Osteocyte (in vitro differentiated cells): ENCODE results near the gene TBX2. TPM values are rescaled to one million over a fixed set of nuclear protein-coding genes. Genes with fewer than 3 reads are reported as not detected.
A peak's percentile ranks its signal among the peaks of the same experiment; 100 is the strongest.
"Not testable (repeated sequence)": the region's sequence is repeated elsewhere in the genome, so short reads cannot be mapped to it uniquely, and the experiment has no call there.

Experiments
- DNase-seq: peaks from one replicate; pipeline ENCODE4 v3.0.0; 2021; ENCODE audit warnings: mixed read lengths; ENCODE audit not compliant: unreplicated experiment; ENCODE audit errors: extremely low spot score
- H3K27ac Mint-ChIP-seq: one replicate; pipeline ENCODE4 v1.8.0; 2021; ENCODE audit warnings: mild to moderate bottlenecking, mixed read lengths; ENCODE audit not compliant: unreplicated experiment
- H3K27me3 Mint-ChIP-seq: one replicate; pipeline ENCODE4 v1.8.0; 2021; ENCODE audit warnings: mixed read lengths; ENCODE audit not compliant: unreplicated experiment
- H3K36me3 Mint-ChIP-seq: one replicate; pipeline ENCODE4 v1.8.0; 2021; ENCODE audit warnings: mixed read lengths; ENCODE audit not compliant: unreplicated experiment
- H3K4me1 Mint-ChIP-seq: one replicate; pipeline ENCODE4 v1.8.0; 2021; ENCODE audit warnings: mixed read lengths; ENCODE audit not compliant: unreplicated experiment
- H3K4me3 Mint-ChIP-seq: one replicate; pipeline ENCODE4 v1.8.0; 2021; ENCODE audit warnings: mild to moderate bottlenecking, moderate library complexity, mixed read lengths; ENCODE audit not compliant: unreplicated experiment
- H3K9me3 Mint-ChIP-seq: one replicate; pipeline ENCODE4 v1.8.0; 2021; ENCODE audit warnings: mixed read lengths; ENCODE audit not compliant: unreplicated experiment
- total RNA-seq: library from RNA; stranded (reverse); gene quantifications from 2 replicates; pipeline ENCODE4 v1.2.1, GENCODE V29; 2021
- TF ChIP-seq, protein P1 (sequence below): fragments of 200-600 bp; sonication (generic); IDR thresholded peaks from 2 replicates; pipeline ENCODE4 v1.5.0; 2021; ENCODE audit warnings: antibody characterized with exemption, mild to moderate bottlenecking, moderate library complexity

TBX2 gene
- total RNA-seq, 1 donor from 2014 or later, result 25.9 TPM

DNA sequence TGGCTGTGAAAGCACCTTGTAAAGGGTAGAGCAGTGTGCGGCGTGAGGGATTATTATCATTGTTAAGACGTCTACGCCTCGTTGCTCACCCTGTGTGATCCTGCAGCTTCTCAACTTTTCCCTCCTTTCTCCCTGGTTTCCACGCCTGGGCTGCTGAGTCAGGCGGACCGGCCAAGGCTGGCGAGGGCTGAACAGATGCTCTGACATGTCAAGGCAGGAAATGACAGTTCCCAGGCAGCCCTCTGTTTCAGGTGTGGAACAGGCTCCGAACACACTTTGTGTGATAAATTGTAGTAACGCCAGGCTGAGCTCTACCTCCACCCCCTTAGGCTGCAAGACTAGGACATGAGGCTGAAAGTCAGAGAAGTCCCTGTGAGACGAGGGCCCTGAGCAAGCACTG lies 46.0 kb upstream of the TBX2 start:
- Mint-ChIP-seq H3K36me3 (no peaks in the 10 kb centered on the region), H3K27ac (no peak overlapping the region)

DNA sequence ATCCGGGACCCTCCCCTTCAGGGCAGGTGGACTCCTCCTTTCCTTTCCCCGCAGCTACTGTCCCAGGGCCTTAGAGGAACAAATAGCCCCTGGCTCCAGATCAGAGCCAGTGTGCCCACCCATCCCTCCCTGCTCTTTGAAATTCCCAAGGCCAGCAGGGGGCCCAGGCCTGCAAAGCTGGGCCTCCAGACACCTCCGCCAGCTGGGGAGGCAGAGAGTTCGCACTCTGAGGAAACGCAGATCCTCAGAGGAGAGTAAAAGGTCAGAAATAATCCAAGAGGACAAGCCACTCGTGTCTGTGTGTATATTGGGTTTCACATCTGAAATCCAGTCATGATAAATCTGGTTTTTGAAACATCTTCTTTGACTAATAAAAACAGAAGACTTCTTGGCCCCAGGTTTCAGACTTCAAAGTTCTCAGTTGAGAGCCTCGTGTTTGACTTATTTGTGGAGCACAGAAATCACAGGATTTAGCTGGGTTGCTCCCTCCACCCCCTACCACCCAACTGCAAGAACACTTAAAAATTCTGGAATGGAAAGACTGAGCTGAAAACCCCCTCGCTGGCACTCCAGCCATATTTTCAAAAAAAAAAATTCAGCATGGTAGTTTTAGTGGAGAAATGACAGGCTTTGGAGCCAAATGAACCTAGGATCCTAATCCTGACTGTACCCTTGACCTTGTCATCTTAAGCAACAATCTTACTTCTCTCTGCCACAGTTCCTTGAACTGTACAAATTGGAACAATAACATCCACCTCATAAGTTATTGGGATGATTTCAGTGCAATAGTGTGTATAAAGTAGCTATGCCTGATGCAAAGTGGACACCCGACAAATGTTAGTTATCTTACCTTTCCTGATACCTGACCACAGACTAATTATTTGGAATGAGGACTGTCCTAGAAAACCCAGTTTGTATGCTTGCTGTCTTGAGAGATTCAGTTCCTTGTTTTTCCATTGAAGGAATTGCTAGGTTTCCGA lies 44.5 kb upstream of the TBX2 start:
- Mint-ChIP-seq H3K4me3 (no peak overlapping the region), H3K9me3 (no peaks in the 10 kb centered on the region), H3K36me3 (no peaks in the 10 kb centered on the region), H3K27ac (no peak overlapping the region), H3K27me3 (no peaks in the 10 kb centered on the region), H3K4me1 (peaks cover 30% of the 10 kb centered on the region)
- DNase-seq, result no peak
- TF ChIP-seq, protein P1, sequence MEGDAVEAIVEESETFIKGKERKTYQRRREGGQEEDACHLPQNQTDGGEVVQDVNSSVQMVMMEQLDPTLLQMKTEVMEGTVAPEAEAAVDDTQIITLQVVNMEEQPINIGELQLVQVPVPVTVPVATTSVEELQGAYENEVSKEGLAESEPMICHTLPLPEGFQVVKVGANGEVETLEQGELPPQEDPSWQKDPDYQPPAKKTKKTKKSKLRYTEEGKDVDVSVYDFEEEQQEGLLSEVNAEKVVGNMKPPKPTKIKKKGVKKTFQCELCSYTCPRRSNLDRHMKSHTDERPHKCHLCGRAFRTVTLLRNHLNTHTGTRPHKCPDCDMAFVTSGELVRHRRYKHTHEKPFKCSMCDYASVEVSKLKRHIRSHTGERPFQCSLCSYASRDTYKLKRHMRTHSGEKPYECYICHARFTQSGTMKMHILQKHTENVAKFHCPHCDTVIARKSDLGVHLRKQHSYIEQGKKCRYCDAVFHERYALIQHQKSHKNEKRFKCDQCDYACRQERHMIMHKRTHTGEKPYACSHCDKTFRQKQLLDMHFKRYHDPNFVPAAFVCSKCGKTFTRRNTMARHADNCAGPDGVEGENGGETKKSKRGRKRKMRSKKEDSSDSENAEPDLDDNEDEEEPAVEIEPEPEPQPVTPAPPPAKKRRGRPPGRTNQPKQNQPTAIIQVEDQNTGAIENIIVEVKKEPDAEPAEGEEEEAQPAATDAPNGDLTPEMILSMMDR, result no peak

More for the DNA sequence above, 46.0 kb upstream of the TBX2 start:
- H3K4me3 Mint-ChIP-seq, result no peak overlapping the region
- DNase-seq, result no peak
- no peaks in the 10 kb centered on the region for H3K9me3 Mint-ChIP-seq
- H3K27me3 Mint-ChIP-seq, result no peaks in the 10 kb centered on the region
- peaks cover 28% of the 10 kb centered on the region for H3K4me1 Mint-ChIP-seq
- TF ChIP-seq, protein P1, result no peak

DNA sequence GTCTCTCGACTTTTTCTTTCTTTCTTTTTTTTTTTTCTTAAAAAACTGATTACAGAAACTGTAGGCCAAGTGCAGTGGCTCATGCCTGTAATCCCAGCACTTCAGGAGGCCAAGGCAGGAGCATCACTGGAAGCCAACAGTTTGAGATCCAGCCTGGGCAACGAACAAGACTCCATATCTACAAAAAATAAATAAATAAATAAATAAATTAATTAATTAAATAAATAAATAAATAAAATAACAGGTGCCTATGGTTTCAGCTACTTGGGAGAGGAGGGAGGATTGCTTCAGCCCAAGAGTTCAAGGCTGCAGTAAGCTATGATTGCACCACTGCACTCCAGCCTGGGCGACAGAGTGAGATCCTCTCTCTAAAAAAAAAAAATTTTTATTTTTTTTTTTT lies 42.6 kb upstream of the TBX2 start:
- not testable (repeated sequence) for H3K9me3 Mint-ChIP-seq, H3K36me3 Mint-ChIP-seq, H3K27ac Mint-ChIP-seq, H3K4me3 Mint-ChIP-seq, H3K27me3 Mint-ChIP-seq, DNase-seq
- H3K4me1 Mint-ChIP-seq, result peaks cover 45% of the 10 kb centered on the region

DNA sequence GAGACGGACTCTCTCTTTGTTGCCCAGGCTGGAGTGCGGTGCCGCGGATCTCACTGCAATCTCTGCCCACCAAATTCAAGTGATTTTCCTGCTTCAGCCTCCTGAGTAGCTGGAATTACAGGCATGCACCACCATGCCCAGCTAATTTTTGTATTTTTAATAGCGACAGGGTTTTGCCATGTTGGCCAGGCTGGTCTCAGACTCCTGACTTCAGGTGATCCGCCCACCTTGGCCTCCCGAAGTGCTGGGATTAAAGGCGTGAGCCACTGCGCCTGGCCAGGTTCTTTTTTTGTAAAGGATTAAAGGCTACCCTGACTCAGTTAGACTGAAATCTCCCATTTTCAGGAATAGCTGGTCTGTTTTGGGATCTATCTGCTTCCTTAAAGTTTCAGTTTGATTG lies 40.1 kb upstream of the TBX2 start:
- H3K27me3 Mint-ChIP-seq, DNase-seq, H3K36me3 Mint-ChIP-seq, H3K9me3 Mint-ChIP-seq, H3K4me3 Mint-ChIP-seq, H3K27ac Mint-ChIP-seq: not testable (repeated sequence)
- H3K4me1 Mint-ChIP-seq, result peaks cover 37% of the 10 kb centered on the region

DNA sequence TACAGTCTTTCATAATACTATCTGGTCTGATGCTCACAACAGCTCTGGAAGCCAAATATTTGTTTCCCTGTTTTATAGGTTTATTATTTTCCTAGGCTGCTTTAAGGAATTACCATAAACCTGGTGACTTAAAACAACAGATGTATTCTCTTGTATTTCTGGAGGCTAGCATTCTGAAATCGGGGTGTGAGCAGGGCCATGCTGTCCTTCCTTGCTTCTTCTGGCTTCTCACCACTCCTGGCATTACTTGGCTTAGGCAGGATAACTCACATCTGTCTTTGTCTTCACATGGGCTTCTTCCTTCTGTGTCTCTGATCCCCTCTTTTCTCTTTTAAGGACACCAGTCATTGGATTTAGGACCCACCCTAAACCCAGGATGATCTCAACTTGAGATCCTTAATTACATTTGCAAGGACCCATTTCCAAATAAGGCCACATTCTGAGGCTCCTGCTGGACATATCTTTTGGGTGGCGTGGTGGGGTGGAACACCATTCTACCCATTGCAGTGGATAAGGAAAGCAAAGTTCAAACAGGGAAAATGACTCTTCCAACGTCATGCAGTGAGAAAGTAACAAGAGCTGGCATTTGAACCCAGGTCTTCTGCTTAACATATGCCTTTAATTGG lies 39.2 kb upstream of the TBX2 start:
- no peak for DNase-seq
- TF ChIP-seq, protein P1, result no peak
- Mint-ChIP-seq H3K4me1 (peaks cover 31% of the 10 kb centered on the region), H3K36me3 (no peaks in the 10 kb centered on the region), H3K4me3 (no peak overlapping the region), H3K27me3 (no peaks in the 10 kb centered on the region), H3K9me3 (no peaks in the 10 kb centered on the region), H3K27ac (peak overlapping the region; percentile 54)

DNA sequence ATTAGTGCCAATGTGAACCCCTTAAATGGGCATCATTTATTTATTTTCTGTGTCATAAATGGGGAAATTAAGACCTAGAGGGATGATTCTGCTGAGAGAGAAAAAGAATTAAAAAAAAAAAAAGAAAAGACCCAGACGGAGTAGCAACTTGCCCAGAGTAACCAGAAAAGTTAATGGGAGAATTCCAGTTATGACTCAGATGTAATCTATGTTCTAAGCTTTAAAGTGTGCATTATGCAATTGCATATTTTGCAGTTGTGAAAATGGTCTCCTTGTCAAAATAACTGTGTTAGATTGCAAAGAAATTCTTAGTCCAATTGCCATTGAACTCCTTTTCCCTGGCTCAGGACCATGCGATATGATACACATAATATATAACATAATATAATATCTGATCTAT lies 38.6 kb upstream of the TBX2 start:
- Mint-ChIP-seq H3K27me3 (no peaks in the 10 kb centered on the region), H3K27ac (peak overlapping the region; percentile 54), H3K36me3 (no peaks in the 10 kb centered on the region), H3K9me3 (no peaks in the 10 kb centered on the region), H3K4me3 (no peak overlapping the region), H3K4me1 (peaks cover 28% of the 10 kb centered on the region)
- TF ChIP-seq, protein P1, result no peak
- no peak for DNase-seq
